ENCODE measurements around the gene DCAF4L1.

Gene DCAF4L1, protein sequence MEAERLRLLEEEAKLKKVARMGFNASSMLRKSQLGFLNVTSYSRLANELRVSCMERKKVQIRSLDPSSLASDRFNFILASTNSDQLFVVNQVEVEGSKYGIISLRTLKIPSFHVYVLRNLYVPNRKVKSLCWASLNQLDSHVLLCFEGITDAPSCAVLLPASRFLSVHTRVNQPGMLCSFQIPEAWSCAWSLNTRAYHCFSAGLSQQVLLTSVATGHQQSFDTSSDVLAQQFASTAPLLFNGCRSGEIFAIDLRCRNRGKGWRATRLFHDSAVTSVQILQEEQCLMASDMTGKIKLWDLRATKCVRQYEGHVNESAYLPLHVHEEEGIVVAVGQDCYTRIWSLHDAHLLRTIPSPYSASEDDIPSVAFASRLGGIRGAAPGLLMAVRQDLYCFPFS

GRCh38 chr4:41981456-41981855 is at the start of gene DCAF4L1:
Gene DCAF4L1, plus strand, starts transcription at chr4:41981756. Its CDS starts 37 bp downstream, at chr4:41981793.
- DNase-seq = no peak
- in situ Hi-C loops (cut with MboI; ENCODE audit: low pct_unique_long_range_greater_than_20kb, low sequenced_read_pairs) = no loop called here

DNA sequence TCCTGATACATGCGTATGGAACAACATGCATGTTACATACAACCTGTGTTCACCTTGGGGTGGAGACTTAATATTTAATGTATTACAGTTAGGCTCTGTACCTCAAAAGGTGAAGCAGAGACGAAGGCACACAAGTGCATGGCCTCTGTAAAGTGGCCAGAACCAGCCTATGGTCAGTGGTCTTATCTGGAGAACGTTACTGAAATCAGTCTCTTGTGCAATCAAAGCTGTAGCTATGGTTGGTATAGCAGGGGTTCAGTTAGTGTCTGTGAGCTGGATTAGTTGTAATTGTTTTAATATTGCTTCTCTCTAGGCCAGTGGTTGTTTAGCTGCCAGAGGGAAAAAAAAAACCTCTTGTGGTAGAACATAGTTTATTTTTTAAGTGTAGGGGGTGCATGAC is 48.6 kb upstream of the DCAF4L1 start:
- in situ Hi-C loops (cut with MboI; ENCODE audit: low pct_unique_long_range_greater_than_20kb, low sequenced_read_pairs) = no loop called here

GRCh38 chr4:41933997-41934503 is 47.5 kb upstream of the DCAF4L1 start:
- DNase-seq = no peak
- in situ Hi-C loops (cut with MboI; ENCODE audit: low pct_unique_long_range_greater_than_20kb, low sequenced_read_pairs) = no loop called here

More for the DNA sequence above, 48.6 kb upstream of the DCAF4L1 start:
- no peak for DNase-seq

- no peak for DNase-seq
- in situ Hi-C loops (cut with MboI; ENCODE audit: low pct_unique_long_range_greater_than_20kb, low sequenced_read_pairs) = no loop called here
Observed at GRCh38 chr4:41934514-41934900, 47.0 kb upstream of the DCAF4L1 start.

DNA sequence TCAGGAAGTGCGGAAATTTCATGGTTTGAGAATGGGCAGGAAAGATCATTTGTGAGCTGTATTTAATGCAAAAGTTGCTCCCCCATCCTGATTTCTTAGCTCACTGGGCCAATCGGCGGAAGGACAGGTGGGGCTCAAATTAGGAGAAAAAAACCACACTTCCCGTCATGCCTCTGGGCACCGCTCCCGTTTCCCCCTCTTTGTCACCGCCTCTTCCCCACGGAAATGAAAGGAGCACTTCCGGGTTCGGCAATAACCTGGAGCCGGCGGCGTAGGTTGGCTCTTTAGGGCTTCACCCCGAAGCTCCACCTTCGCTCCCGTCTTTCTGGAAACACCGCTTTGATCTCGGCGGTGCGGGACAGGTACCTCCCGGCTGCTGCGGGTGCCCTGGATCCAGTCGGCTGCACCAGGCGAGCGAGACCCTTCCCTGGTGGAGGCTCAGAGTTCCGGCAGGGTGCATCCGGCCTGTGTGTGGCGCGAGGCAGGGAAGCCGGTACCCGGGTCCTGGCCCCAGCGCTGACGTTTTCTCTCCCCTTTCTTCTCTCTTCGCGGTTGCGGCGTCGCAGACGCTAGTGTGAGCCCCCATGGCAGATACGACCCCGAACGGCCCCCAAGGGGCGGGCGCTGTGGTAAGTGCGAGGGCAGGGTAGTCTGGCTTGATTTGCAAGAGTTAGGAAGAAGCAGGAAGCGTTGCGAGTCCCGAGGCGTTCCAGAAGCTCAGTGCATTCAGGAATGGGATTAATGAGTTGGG is 46.5 kb upstream of the DCAF4L1 start, which contains the start of gene TMEM33:
Gene TMEM33 (plus strand): TSS at position 529 of the 751 bp plus-strand sequence. CDS start 56 bp downstream, at position 585.
- in situ Hi-C loops (cut with MboI; ENCODE audit: low pct_unique_long_range_greater_than_20kb, low sequenced_read_pairs) = no loop called here
- DNase-seq = peak; percentile 93

- in situ Hi-C loops (cut with MboI; ENCODE audit: low pct_unique_long_range_greater_than_20kb, low sequenced_read_pairs) = no loop called here
- no peak for DNase-seq
Observed at GRCh38 chr4:41935652-41936021, 45.9 kb upstream of the DCAF4L1 start.

- DNase-seq = peak; percentile 32
- in situ Hi-C loops (cut with MboI; ENCODE audit: low pct_unique_long_range_greater_than_20kb, low sequenced_read_pairs) = no loop called here
Observed at GRCh38 chr4:41939016-41939626, 42.4 kb upstream of the DCAF4L1 start.

DNA sequence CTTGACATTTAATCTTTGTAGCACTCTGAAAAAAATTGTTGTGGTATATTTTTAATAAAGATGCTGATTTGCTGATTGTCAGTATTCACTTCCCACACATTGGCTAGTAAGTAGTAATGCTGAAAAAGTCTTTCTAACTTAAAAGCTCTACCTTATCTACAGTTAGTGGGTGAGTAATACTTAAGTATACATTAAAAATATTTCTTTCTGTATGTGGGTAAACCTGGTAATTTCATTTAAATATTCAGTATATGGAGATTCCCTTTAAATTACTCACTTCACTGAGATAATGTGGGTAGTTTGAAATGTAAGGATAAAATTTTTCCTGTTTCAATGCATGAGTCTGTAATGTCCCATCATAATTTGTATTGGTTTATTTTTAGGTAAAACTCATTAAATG is 40.7 kb upstream of the DCAF4L1 start:
- in situ Hi-C loops (cut with MboI; ENCODE audit: low pct_unique_long_range_greater_than_20kb, low sequenced_read_pairs) = no loop called here
- DNase-seq = no peak

DNA sequence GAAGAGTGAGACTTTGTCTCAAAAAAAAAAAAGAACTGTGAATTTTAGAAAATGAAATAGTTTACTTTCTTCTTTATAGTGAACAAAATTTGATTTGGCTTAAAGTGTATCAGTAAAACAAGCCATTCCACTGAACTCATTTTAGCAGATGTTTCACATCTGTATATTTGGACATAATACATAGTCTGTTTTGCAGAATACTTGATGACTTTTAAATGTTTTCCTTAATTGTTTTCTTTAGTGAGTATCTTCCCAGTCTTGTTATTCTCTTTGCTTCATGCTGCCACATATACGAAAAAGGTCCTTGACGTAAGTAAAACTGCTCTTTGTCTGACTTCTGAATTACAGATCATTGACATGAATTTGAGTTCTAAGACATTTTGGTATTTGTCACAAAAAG is 38.0 kb upstream of the DCAF4L1 start:
- in situ Hi-C loops (cut with MboI; ENCODE audit: low pct_unique_long_range_greater_than_20kb, low sequenced_read_pairs) = no loop called here
- no peak for DNase-seq

- no peak for DNase-seq
- in situ Hi-C loops (cut with MboI; ENCODE audit: low pct_unique_long_range_greater_than_20kb, low sequenced_read_pairs) = no loop called here
Observed at GRCh38 chr4:41944089-41944488, 37.5 kb upstream of the DCAF4L1 start.

GRCh38 chr4:41949531-41949930 is 32.0 kb upstream of the DCAF4L1 start:
- no peak for DNase-seq
- in situ Hi-C loops (cut with MboI; ENCODE audit: low pct_unique_long_range_greater_than_20kb, low sequenced_read_pairs) = no loop called here

GRCh38 chr4:41957634-41958033 is 23.9 kb upstream of the DCAF4L1 start:
- in situ Hi-C loops (cut with MboI; ENCODE audit: low pct_unique_long_range_greater_than_20kb, low sequenced_read_pairs) = no loop called here
- DNase-seq = peak; percentile 74

- in situ Hi-C loops (cut with MboI; ENCODE audit: low pct_unique_long_range_greater_than_20kb, low sequenced_read_pairs) = no loop called here
- peak; percentile 69 for DNase-seq
Observed at GRCh38 chr4:41963105-41963504, 18.5 kb upstream of the DCAF4L1 start.

- DNase-seq = no peak
- in situ Hi-C loops (cut with MboI; ENCODE audit: low pct_unique_long_range_greater_than_20kb, low sequenced_read_pairs) = no loop called here
Observed at GRCh38 chr4:41964401-41964800, 17.2 kb upstream of the DCAF4L1 start.

- in situ Hi-C loops (cut with MboI; ENCODE audit: low pct_unique_long_range_greater_than_20kb, low sequenced_read_pairs) = no loop called here
- DNase-seq = no peak
Observed at GRCh38 chr4:41967392-41967791, 14.2 kb upstream of the DCAF4L1 start.

DNA sequence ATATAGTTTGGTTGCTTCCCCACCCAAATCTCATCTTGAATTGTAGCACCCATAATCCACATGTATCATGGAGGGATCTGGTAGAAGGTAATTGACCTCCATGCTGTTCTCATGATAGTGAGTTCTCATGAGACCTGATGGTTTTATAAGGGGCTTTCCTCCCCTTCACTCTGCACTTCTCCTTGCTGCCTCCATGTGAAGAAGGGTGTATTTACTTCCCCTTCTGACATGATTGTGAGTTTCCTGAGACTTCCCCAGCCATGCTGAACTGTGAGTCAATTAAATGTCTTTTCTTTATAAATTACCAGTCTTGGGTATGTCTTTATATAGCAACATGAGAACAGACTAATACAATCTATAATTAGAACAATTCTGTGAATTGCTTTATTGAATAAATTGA is 11.9 kb upstream of the DCAF4L1 start:
- peak; percentile 39 for DNase-seq
- in situ Hi-C loops (cut with MboI; ENCODE audit: low pct_unique_long_range_greater_than_20kb, low sequenced_read_pairs) = no loop called here

GRCh38 chr4:41975341-41975740 is 6.2 kb upstream of the DCAF4L1 start:
- no peak for DNase-seq
- in situ Hi-C loops (cut with MboI; ENCODE audit: low pct_unique_long_range_greater_than_20kb, low sequenced_read_pairs) = no loop called here

GRCh38 chr4:41976775-41977516 is 4.6 kb upstream of the DCAF4L1 start:
- DNase-seq = no peak
- in situ Hi-C loops (cut with MboI; ENCODE audit: low pct_unique_long_range_greater_than_20kb, low sequenced_read_pairs) = no loop called here

DNA sequence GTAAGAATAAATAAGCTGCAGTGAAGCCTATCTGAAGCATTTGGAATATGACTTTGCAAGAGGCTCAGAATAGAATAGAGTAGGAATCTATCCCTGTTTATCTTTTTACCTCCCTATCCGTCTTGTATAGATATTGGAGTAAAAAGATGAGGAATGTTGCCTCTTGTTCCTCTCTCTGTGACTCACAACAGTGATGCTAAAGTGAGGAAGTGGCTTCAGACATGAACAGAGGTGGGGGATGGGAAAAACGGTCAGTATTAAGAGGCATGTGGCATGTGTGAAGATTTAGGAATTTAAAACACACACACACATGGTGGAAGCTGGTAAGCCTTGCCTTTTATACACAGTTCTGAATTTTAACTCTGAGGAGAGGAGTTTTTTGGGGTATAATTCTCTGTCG is 3.8 kb upstream of the DCAF4L1 start:
- peak; percentile 49 for DNase-seq
- in situ Hi-C loops (cut with MboI; ENCODE audit: low pct_unique_long_range_greater_than_20kb, low sequenced_read_pairs) = no loop called here

All from KBM-7 (cell line).